Activated T-cell treated with anti-CD3 and anti-CD28 coated beads, Interleukin-2, amount 50 U/mL, for 1 hour (primary cell): ENCODE results near the gene ISG20.

Experiments used
- DNase-seq: peaks from one replicate; pipeline ENCODE4 v3.0.0-alpha.2; 2020

The ISG20 gene

DNA sequence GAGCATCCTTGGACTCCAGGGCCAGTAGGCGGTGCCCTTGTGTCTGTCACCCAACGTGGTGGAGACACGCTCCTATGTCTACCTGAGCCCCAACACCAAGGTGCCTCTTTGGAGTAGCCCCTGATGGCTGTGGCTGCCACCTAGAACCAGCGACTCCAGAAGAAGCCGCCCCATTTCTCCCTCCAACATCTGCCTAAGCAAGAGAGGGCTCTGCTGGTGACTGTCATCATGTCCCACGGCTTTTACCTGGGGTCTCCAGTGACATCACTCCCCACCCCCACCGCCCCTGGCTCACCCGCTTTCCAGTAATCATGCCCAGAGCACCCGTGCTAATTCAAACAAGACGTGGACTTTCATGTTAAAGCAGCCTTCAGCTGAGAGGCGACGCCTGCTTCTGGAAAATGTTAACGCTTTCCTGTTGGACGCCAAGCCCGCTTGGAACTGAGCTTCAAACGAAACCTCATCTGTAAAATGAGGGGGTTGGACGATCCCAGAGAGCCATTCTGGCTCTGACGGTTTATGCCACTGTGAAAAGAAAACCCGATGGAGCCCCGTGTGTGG, 57.0 kb downstream of the ISG20 start:
- DNase-seq: no peak

DNA sequence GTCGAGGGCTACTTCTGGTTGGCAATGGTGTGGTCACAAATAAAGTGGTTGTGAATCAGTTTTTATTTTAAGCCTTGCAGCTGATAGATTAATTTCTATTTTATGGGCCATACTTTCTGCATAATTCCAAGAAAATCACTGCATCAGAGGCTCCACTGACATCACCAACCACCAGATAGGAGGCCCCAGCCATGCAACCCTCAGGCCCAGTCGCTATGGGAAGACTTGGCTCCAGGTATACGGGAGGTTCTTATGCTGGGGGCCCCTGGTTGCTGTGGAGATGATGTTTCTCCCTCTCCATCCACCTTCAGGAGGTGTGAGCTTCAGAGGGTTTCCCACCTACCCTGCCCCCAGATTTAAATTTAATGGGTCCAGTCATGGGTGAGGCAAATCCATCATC, 57.4 kb downstream of the ISG20 start:
- DNase-seq: no peak

- DNase-seq: no peak
Observed at GRCh38 chr15:88697276-88697675, 58.5 kb downstream of the ISG20 start.

DNA sequence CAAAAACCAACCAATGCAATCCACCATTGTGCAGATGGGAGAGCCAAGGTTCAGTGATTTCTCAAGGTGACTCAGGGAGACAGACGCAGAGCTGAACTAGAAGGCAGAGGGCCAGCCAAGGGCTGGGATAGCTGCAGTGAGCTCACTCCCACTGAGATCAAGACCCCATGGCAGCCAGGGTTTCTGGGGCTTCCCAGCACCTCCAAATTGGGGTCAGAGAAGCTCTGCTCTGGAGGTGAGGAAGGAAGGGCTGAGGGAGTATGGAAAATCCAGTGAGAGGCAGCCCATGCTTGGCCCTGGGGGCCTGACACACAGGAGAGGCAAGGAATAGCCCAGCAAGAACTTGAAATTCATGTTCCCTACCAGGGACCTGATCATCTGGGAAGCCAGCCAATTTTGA, 61.0 kb downstream of the ISG20 start:
- DNase-seq: no peak

DNA sequence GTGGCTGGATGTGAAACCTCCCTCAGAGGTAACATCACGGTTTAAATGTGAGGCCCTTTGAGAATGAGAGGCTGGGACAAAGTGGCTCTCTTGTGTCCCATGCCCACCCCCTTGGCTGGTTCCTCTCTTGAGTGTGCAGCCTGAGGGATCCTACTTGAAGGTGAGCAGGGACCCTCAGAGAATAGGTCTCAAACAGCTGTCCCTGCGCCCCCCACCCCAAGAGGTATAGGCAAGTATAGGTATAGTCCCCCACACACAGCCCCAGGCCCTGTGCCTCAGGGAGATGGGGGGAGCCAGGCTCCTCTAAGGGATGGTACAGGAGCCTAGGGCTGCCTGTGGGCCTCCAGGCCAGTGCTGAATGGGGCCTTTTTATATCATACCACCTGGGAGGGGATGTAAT, 61.9 kb downstream of the ISG20 start:
- DNase-seq: no peak

DNA sequence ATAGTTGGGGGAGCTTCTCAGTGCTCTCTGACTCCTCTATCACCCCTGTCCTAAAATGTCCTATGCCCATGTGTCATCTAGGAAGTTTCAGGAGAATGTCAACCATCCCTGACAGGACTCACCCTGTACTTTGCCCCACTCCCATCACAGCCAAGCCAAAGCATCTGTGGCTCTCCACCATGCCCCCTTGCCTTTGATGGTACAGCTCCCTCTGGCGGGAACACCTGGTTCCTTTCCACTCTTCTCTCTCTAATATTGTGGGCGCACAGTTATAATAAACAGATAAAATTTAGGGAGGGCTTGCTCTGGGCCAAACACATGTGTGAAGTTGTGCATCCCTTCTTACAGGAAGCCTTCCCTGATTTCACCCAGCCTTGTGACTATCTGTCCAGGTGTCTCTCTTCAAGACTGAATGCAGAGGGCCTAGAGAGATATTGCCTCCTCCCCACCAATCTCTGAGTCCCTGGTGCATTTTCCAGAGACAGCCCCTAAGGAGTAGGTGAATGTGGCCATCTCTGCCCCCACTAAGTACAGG, 62.8 kb downstream of the ISG20 start:
- DNase-seq: no peak

DNA sequence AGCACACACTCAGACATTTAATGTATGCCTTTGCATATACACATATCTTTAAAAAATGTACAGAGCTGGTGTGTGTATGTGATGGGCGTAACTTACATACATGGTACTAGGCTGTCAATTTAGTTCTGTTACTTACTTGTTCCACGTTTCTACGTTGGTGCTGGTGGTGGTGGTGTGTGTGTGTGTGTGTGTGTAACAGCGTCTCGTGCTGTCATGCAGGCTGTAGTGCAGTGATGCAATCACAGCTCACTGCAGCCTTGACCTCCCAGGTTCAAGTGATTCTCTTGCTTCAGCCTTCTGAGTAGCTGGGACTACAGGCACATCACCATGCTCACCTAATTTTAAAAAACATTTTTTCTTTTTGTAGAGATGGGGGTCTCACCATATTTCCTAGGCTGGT, 64.2 kb downstream of the ISG20 start:
- no peak for DNase-seq

DNA sequence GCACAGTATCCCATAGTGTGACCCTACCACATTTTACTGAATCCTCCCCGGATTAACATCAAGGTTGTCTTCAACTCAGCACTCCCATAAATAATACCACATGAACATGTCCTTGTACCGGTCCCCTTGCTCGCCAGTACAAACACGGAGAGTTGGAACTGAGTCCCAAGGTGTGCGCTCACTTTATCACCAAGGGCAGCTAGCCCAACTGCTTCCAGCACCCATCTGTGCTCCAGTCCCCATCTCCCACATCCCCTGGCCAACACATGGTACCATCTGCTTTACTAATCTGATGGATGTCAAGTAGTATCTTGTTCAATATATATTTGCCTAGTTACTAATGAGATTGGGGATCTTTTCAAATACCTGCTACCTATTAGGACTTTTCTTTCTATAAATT, 64.7 kb downstream of the ISG20 start:
- DNase-seq: no peak

GRCh38 chr15:88704791-88705768, 66.3 kb downstream of the ISG20 start:
- peak; percentile 20 for DNase-seq

DNA sequence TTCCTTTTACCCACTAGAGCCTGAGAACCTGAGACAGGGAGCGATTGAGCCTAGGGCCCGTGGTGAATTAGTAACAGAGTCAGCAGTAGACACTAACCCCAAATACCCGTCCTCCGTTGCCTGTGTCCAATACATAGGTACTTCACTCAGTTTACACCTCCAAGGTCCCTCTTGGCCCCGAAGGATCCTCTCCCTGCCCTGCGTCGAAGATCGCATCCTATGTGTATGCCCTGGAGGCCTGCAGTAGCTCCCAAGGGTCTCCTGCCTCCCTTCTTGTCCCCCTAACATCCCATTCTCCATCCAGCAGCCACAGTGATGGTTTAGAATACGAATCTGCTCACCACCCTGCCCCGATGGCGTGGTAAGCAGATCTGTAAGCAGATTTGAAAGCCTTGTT, 67.0 kb downstream of the ISG20 start:
- DNase-seq: no peak
